HepG2 (cell line): ENCODE data around the gene RABEPK. TPM values are rescaled to one million over a fixed set of nuclear protein-coding genes. Genes with fewer than 3 reads are reported as not detected.
A peak's percentile ranks its signal among the peaks of the same experiment; 100 is the strongest.

Source experiments
- DMAP1 ChIP-seq: IDR thresholded peaks from 2 replicates; pipeline ENCODE4 v1.6.1; 2016
- FOSL1 ChIP-seq: sonication (generic); formaldehyde crosslinking; IDR thresholded peaks from 2 replicates; pipeline ENCODE4 v1.9.0; 2021; ENCODE audit warnings: missing genetic modification reagents, borderline replicate concordance
- NCOA2 ChIP-seq: sonication (generic); formaldehyde crosslinking; IDR thresholded peaks from 2 replicates; pipeline ENCODE4 v1.8.0; 2022; ENCODE audit warnings: inconsistent platforms
- NR2C2 ChIP-seq: sonication (generic); formaldehyde crosslinking; IDR thresholded peaks from 2 replicates; pipeline ENCODE4 v1.4.0; 2020; ENCODE audit warnings: missing genetic modification reagents, mild to moderate bottlenecking, moderate library complexity, borderline replicate concordance
- POLR2AphosphoS5 ChIP-seq: IDR thresholded peaks from 2 replicates; pipeline ENCODE4 v1.6.1; 2012; ENCODE audit warnings: low read depth, low read length
- POLR2G ChIP-seq: fragments of 200-400 bp; formaldehyde crosslinking; IDR thresholded peaks from 2 replicates; pipeline ENCODE4 v1.6.1; 2018; ENCODE audit warnings: mild to moderate bottlenecking, low read depth, low read length, moderate library complexity
- REPIN1 ChIP-seq: sonication (generic); formaldehyde crosslinking; IDR thresholded peaks from 2 replicates; pipeline ENCODE4 v1.8.0; 2022; ENCODE audit warnings: missing genetic modification reagents, low read depth, mild to moderate bottlenecking, borderline replicate concordance
- SPEN ChIP-seq: sonication (generic); formaldehyde crosslinking; IDR thresholded peaks from 2 replicates; pipeline ENCODE4 v1.5.1; 2020; ENCODE audit warnings: low read depth, mild to moderate bottlenecking, missing genetic modification reagents
- STAT5B ChIP-seq: sonication (generic); formaldehyde crosslinking; IDR thresholded peaks from 2 replicates; pipeline ENCODE4 v1.4.0; 2020; ENCODE audit warnings: missing genetic modification reagents
- TARDBP ChIP-seq: sonication (generic); formaldehyde crosslinking; IDR thresholded peaks from 2 replicates; pipeline ENCODE4 v1.8.0; 2022; ENCODE audit warnings: mild to moderate bottlenecking, missing genetic modification reagents
- TBX3 ChIP-seq: fragments of 450-650 bp; IDR thresholded peaks from 2 replicates; pipeline ENCODE4 v1.6.1; 2017; ENCODE audit warnings: antibody characterized with exemption, mild to moderate bottlenecking, inconsistent platforms, borderline replicate concordance
- ZNF547 ChIP-seq: sonication (generic); formaldehyde crosslinking; IDR thresholded peaks from 2 replicates; pipeline ENCODE4 v1.5.1; 2020; ENCODE audit warnings: mild to moderate bottlenecking, missing genetic modification reagents
- ZNF605 ChIP-seq: sonication (generic); formaldehyde crosslinking; IDR thresholded peaks from 2 replicates; pipeline ENCODE4 v1.8.0; 2022; ENCODE audit warnings: mild to moderate bottlenecking, missing genetic modification reagents
- ZNF619 ChIP-seq: sonication (generic); formaldehyde crosslinking; IDR thresholded peaks from 2 replicates; pipeline ENCODE4 v1.4.0; 2020; ENCODE audit warnings: mild to moderate bottlenecking, missing genetic modification reagents
- ZNF891 ChIP-seq: sonication (generic); formaldehyde crosslinking; IDR thresholded peaks from 2 replicates; pipeline ENCODE4 v1.5.0; 2020; ENCODE audit warnings: mild to moderate bottlenecking, missing genetic modification reagents
- polyA plus RNA-seq, 8 experiments: library from polyadenylated mRNA; depleted of rRNA in 3 of 8; stranded (reverse) in 7 of 8; unstranded in 1 of 8; fragments of >200 nt; fragmentation: Illumina TruSeq in 4 of 8; extraction: Trizol in 4 of 8; gene quantifications; 2 replicates each; pipeline versions ENCODE4 v1.2.1 to v1.2.3, GENCODE V29; 2011 to 2016; ENCODE audit warnings: low read depth in 4 of 8, missing spikeins in 1 of 8, mixed read lengths in 1 of 8; ENCODE audit not compliant: insufficient read depth in 1 of 8
- total RNA-seq, 5 experiments: library from RNA; depleted of rRNA; stranded (reverse); fragments of >200 nt; fragmentation: Illumina TruSeq; extraction: Trizol; gene quantifications; 2 replicates each; pipeline ENCODE4 v1.2.3, GENCODE V29; 2016; ENCODE audit warnings: low read depth in 1 of 5
- TF ChIP-seq, protein P1 (sequence below): sonication (generic); formaldehyde crosslinking; IDR thresholded peaks from 2 replicates; pipeline ENCODE4 v1.4.0; 2020; ENCODE audit warnings: missing genetic modification reagents, borderline replicate concordance
- TF ChIP-seq, protein P2 (sequence below): sonication (generic); formaldehyde crosslinking; IDR thresholded peaks from 2 replicates; pipeline ENCODE4 v1.4.0; 2020; ENCODE audit warnings: missing genetic modification reagents, mild to moderate bottlenecking, borderline replicate concordance
- TF ChIP-seq, protein P3 (sequence below): sonication (generic); formaldehyde crosslinking; IDR thresholded peaks from 2 replicates; pipeline ENCODE4 v1.5.1; 2020; ENCODE audit warnings: mild to moderate bottlenecking, missing genetic modification reagents, moderate library complexity

The RABEPK gene
- total and polyA plus RNA-seq, 2 of the 13 experiments (the other 11 are each of a cell fraction or from before 2014, with no cell fraction given) = 75.5 to 90.0 TPM

DNA sequence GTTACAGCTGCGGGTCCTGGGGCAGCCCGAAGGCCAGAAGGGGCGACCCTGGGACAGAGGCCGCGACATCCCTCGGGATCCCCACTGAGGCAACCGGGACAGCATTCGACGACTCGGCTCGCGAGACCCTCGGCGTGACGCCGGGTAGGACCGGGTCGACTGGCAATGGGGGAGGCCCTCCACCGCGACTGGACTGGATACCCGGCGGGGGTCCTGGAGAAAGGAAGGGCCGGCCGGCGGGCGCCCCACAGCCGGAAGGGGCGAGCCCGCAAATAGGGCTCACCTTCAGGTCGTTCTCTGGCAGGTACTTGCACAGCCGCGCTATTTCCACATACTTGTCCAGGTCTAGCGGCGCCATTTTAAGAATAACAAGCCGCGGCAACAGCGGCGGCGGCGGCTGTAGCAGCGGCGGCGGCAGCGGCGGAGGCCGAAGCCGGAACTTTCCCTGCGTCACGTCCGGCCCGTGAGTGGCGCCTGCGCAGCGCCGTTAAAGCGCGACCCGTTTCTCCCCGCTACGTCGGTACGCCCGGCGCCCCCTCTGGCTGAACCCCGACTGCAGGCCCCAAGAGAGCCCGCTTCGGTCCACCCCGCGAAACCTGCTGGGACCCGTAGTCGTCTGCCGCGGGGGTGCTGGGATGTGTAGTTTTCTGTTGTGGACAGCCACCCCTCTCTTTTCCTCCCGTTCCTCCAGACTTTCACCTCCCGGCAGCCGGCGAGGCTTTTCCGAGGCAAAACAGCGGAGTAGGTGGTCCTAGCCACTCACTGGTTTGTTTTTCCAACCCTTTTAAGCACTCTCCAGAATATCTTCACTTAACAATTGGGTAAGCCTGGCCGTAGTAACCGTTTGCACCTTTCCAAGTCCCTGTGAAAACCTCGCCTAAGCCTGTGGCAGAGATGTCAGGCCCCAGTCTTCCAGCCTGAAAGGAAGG, 10.7 kb upstream of the RABEPK start, which contains the start of gene PPP6C (continued):
- peak; percentile 80 for TF ChIP-seq SPEN (CRISPR knock-in tag)
- TF ChIP-seq ZNF547 (CRISPR knock-in tag) = no peak; the same call in 1 of the 2 replicates
- 0 out of 2 replicates have a peak, but pooled peaks have one; percentile 52 for TF ChIP-seq STAT5B (CRISPR knock-in tag)
- TF ChIP-seq TARDBP (CRISPR knock-in tag) = peak; percentile 91; the same call in 1 of the 2 replicates
- peak; percentile 93 for TF ChIP-seq REPIN1 (CRISPR knock-in tag)
- TF ChIP-seq TBX3 = peak; percentile 17; the same call in 1 of the 2 replicates
- no peak for TF ChIP-seq FOSL1 (CRISPR knock-in tag)
- TF ChIP-seq, protein P1, sequence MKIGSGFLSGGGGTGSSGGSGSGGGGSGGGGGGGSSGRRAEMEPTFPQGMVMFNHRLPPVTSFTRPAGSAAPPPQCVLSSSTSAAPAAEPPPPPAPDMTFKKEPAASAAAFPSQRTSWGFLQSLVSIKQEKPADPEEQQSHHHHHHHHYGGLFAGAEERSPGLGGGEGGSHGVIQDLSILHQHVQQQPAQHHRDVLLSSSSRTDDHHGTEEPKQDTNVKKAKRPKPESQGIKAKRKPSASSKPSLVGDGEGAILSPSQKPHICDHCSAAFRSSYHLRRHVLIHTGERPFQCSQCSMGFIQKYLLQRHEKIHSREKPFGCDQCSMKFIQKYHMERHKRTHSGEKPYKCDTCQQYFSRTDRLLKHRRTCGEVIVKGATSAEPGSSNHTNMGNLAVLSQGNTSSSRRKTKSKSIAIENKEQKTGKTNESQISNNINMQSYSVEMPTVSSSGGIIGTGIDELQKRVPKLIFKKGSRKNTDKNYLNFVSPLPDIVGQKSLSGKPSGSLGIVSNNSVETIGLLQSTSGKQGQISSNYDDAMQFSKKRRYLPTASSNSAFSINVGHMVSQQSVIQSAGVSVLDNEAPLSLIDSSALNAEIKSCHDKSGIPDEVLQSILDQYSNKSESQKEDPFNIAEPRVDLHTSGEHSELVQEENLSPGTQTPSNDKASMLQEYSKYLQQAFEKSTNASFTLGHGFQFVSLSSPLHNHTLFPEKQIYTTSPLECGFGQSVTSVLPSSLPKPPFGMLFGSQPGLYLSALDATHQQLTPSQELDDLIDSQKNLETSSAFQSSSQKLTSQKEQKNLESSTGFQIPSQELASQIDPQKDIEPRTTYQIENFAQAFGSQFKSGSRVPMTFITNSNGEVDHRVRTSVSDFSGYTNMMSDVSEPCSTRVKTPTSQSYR (CRISPR knock-in tag) = 0 out of 2 replicates have a peak, but pooled peaks have one; percentile 10
- TF ChIP-seq, protein P2, sequence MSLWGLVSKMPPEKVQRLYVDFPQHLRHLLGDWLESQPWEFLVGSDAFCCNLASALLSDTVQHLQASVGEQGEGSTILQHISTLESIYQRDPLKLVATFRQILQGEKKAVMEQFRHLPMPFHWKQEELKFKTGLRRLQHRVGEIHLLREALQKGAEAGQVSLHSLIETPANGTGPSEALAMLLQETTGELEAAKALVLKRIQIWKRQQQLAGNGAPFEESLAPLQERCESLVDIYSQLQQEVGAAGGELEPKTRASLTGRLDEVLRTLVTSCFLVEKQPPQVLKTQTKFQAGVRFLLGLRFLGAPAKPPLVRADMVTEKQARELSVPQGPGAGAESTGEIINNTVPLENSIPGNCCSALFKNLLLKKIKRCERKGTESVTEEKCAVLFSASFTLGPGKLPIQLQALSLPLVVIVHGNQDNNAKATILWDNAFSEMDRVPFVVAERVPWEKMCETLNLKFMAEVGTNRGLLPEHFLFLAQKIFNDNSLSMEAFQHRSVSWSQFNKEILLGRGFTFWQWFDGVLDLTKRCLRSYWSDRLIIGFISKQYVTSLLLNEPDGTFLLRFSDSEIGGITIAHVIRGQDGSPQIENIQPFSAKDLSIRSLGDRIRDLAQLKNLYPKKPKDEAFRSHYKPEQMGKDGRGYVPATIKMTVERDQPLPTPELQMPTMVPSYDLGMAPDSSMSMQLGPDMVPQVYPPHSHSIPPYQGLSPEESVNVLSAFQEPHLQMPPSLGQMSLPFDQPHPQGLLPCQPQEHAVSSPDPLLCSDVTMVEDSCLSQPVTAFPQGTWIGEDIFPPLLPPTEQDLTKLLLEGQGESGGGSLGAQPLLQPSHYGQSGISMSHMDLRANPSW (CRISPR knock-in tag) = peak; percentile 47; the same call in 1 of the 2 replicates
- TF ChIP-seq DMAP1 (CRISPR knock-in tag) = peak; percentile 77
- TF ChIP-seq ZNF891 = 0 out of 2 replicates have a peak, but pooled peaks have one; percentile 26
- peak; percentile 55 for TF ChIP-seq POLR2AphosphoS5
- TF ChIP-seq POLR2G = peak; percentile 85
- TF ChIP-seq NR2C2 (CRISPR knock-in tag) = peak; percentile 72
- peak; percentile 61 for TF ChIP-seq NCOA2 (CRISPR knock-in tag)
- TF ChIP-seq ZNF605 (CRISPR knock-in tag) = peak; percentile 83
- TF ChIP-seq, protein P3, sequence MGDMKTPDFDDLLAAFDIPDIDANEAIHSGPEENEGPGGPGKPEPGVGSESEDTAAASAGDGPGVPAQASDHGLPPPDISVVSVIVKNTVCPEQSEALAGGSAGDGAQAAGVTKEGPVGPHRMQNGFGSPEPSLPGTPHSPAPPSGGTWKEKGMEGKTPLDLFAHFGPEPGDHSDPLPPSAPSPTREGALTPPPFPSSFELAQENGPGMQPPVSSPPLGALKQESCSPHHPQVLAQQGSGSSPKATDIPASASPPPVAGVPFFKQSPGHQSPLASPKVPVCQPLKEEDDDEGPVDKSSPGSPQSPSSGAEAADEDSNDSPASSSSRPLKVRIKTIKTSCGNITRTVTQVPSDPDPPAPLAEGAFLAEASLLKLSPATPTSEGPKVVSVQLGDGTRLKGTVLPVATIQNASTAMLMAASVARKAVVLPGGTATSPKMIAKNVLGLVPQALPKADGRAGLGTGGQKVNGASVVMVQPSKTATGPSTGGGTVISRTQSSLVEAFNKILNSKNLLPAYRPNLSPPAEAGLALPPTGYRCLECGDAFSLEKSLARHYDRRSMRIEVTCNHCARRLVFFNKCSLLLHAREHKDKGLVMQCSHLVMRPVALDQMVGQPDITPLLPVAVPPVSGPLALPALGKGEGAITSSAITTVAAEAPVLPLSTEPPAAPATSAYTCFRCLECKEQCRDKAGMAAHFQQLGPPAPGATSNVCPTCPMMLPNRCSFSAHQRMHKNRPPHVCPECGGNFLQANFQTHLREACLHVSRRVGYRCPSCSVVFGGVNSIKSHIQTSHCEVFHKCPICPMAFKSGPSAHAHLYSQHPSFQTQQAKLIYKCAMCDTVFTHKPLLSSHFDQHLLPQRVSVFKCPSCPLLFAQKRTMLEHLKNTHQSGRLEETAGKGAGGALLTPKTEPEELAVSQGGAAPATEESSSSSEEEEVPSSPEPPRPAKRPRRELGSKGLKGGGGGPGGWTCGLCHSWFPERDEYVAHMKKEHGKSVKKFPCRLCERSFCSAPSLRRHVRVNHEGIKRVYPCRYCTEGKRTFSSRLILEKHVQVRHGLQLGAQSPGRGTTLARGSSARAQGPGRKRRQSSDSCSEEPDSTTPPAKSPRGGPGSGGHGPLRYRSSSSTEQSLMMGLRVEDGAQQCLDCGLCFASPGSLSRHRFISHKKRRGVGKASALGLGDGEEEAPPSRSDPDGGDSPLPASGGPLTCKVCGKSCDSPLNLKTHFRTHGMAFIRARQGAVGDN = peak; percentile 88
- 0 out of 2 replicates have a peak, but pooled peaks have one; percentile 23 for TF ChIP-seq ZNF619 (CRISPR knock-in tag)
